Neuron (in vitro differentiated cells): Measurements from ENCODE around the gene FNDC11.

Experiments used
- H2AFZ ChIP-seq: one replicate; pipeline ENCODE4 v1.6.1; 2013; ENCODE audit warnings: low read depth, mild to moderate bottlenecking, inconsistent platforms, low read length, moderate library complexity
- H3K27me3 ChIP-seq: one replicate; pipeline ENCODE4 v1.6.1; 2013; ENCODE audit warnings: low read length; ENCODE audit not compliant: insufficient read depth
- H3K36me3 ChIP-seq: one replicate; pipeline ENCODE4 v1.6.1; 2013; ENCODE audit warnings: low read length; ENCODE audit not compliant: insufficient read depth
- H3K4me1 ChIP-seq: one replicate; pipeline ENCODE4 v1.6.1; 2013; ENCODE audit warnings: low read length; ENCODE audit not compliant: insufficient read depth
- H3K4me3 ChIP-seq: 2 replicates; pipeline ENCODE4 v1.5.1; 2013; ENCODE audit warnings: mild to moderate bottlenecking, low read length, moderate library complexity
- H3K9me3 ChIP-seq: one replicate; pipeline ENCODE4 v1.6.1; 2013; ENCODE audit warnings: low read length

FNDC11 gene

DNA sequence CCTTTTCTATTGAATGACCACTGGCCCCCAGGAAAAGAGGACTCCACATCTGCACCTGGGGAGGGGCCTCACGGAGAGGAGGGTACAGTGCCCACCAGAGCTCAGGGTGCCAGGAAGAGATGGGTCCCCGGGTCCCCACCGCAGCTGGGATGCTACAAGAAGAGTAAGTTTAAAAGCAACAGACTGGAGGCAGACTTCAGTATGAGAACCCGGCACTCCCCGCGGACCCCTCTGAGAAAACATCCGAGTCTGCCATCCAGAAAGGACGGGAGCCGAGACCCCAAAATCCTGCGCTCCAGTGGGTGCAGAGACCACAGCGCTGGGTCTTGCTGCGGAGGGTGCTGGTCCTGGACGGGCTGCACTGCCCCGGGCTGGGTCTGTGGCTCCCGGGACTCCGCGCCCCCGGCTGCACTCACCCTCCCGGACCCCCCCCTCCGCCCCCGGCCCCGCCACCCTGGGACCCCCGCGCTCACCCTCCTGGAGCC is 19.7 kb downstream of the FNDC11 start:
- H3K27me3 ChIP-seq, result no peaks in the 10 kb centered on the region
- H3K36me3 ChIP-seq, result no peaks in the 10 kb centered on the region
- peak overlapping the region; percentile 42 for H2AFZ ChIP-seq
- peaks cover 10% of the 10 kb centered on the region for H3K4me1 ChIP-seq
- peak overlapping the region; percentile 86 for H3K4me3 ChIP-seq
- peaks cover 2% of the 10 kb centered on the region for H3K9me3 ChIP-seq

DNA sequence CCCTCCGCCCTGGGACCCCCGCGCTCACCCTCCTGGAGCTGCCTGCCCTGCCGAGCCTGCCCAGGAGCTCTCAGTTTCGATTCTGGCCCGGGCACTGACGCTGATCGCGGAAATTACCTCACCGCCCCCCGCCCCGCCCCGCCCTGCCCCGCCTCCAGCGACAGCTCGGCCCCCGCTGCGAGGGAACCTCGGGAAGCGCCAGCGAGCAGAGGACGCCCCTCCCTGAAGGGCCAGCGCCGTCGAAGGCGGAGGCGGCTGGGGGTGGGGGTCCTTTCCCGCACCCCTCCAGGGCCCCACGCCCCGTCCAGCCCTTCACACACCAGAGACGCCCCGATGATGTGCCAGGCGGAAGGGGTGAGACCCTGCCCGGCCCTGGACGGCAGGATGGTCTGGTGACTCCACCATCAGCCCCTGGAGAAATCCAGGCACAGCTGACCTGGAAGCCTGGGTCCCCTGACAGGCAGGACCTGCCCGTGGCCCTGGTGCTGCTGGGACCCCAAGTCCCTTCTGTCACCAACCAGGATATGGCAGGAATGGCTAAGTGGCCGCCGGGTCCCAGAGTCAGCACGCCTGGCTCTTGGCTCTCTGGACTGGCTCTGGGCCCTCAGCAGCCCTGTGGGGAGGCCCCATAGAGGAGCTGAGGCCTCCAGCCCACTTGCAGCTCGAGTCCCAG is 20.3 kb downstream of the FNDC11 start, which contains the start of gene HELZ2:
HELZ2 (minus strand) TSS at position 84 of the 673 bp plus-strand sequence. CDS start 1,854 bp downstream, outside the sequence.
- Histone ChIP-seq H3K4me3 (peak within 1 kb of the TSS; percentile 86), H3K36me3 (no peaks in the 10 kb centered on the region), H3K4me1 (peaks cover 10% of the 10 kb centered on the region), H2AFZ (peak within 1 kb of the TSS; percentile 42), H3K9me3 (peaks cover 2% of the 10 kb centered on the region), H3K27me3 (no peaks in the 10 kb centered on the region)

DNA sequence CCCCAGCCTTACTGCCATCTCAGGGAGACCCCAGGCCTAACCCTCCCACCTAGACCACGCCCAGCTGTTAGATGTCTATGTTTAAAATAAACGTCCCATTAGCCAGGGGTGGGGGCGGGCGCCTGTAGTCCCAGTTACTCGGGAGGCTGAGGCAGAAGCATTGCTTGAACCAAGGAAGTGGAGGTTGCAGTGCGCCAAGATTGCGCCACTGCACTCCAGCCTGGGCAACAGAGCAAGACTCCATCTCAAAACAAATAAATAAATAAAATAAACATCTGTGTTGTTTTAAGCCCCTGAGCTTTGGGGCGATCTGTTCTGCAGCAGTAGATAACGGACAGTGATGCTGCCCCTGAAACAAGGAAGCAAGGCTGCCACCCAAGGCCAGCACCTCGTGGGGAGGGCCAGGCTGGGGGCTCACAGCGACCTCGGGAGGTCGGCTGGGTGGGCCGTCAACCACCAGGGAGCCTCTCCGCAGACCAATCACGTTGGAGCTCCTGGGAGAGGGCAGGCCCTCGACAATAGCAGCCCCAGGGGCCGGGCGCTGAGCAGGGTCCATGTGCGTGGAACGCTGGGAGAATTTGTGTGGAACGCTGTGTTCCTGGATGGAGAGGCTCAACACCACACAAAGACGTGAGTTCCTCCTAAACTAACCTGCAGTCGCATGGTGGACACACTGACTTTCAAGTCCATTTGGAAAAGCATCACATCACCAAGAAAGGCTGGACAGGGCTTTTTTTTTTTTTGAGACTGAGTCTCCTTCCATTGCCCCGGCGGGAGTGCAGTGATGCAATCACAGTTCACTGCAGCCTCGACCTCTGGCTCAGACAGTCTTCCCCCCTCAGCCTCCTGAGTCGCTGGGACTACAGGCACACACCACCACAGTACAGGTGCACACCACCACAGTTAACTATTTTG is 21.1 kb downstream of the FNDC11 start:
- Histone ChIP-seq H3K36me3 (no peaks in the 10 kb centered on the region), H2AFZ (no peak overlapping the region), H3K9me3 (peaks cover 2% of the 10 kb centered on the region), H3K27me3 (no peaks in the 10 kb centered on the region), H3K4me1 (peaks cover 10% of the 10 kb centered on the region), H3K4me3 (no peak overlapping the region)

DNA sequence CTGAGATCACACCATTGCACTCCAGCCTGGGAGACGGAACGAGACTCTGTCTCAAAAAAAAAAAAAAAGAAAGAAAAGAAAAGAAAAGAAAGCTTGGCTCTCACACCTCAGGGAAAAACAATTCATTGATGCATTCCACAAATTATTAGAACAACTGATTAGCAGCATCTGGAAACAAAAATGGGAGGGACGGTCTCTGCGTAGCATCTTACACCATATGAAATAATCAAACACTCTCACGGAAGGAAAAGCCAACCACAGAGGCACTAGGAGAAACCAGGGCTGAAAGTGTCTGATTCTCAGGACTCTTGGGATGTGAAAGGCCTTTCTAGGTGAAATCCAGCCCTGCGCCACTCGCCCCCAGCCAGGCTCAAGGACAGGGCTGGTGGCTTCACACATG is 22.4 kb downstream of the FNDC11 start:
- Histone ChIP-seq H3K9me3 (peaks cover 2% of the 10 kb centered on the region), H2AFZ (no peak overlapping the region), H3K4me3 (no peak overlapping the region), H3K36me3 (no peaks in the 10 kb centered on the region), H3K4me1 (peaks cover 10% of the 10 kb centered on the region), H3K27me3 (no peaks in the 10 kb centered on the region)

DNA sequence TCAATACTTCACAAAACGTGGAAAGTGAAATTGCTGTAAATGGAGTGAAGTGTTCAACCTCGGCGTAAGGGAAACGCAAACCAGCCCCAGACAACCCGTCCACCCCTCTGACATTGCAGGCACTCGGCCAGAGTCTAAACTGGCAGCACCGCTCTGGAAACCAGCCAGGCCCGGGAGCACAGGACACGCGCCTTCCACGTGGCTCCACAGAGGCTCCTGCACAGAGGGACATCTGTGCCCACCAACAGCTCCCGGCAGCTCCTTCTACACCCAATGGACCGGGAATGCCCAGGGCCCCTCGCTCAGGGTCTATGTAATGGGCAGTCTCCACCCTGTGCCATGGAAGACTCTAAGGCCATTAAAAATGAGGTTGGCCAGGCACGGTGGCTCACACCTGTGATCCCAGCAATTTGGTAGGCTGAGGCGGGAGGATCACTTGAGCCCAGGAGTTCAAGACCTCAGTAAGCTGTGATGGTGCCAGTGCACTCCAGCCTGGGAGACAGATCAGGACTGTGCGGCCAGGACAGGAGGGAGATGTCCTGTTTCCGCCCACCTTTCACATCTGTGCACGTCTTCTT is 23.4 kb downstream of the FNDC11 start:
- Histone ChIP-seq H2AFZ (no peak overlapping the region), H3K36me3 (no peaks in the 10 kb centered on the region), H3K4me3 (no peak overlapping the region), H3K9me3 (peaks cover 2% of the 10 kb centered on the region), H3K4me1 (peaks cover 10% of the 10 kb centered on the region), H3K27me3 (no peaks in the 10 kb centered on the region)

DNA sequence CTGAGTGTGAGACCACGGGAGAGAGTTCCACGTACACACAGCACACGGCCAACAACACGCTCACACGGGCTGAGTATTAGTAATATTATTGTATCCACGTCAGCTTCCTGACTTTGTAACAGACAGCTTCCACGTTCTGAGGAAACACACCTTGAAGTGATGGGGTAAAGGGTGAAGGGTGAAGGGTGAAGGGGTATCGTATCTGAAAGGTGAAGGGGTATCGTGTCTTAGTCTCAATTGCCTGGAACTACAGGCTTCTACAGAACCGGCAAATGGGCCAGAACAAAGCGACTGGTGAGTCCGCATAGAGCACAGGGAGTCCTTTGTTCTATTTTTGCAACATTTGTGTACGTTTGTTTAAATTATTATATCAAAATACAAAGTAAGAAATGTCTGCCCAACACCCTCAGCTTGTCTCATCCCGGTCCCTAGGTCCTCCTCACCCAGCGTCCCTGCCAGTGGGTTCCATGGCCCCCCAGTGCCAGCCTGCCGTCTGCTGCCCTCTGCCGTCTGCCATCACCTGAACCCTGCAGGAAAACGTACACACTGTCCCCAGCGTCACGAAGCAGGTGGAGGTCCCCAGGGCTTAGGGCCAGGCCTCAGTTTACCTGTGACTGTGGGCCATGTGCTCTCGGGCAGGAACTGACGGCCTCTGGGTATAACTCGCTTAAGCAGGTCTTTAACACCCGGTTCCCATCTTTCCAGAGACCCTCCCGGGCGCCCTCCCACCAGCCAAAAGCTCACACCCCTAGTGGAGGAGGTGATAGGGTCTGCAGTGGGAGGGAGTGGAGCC is 24.5 kb downstream of the FNDC11 start:
- Histone ChIP-seq H2AFZ (no peak overlapping the region), H3K27me3 (no peaks in the 10 kb centered on the region), H3K9me3 (peaks cover 2% of the 10 kb centered on the region), H3K4me1 (peaks cover 7% of the 10 kb centered on the region), H3K36me3 (no peaks in the 10 kb centered on the region), H3K4me3 (no peak overlapping the region)

DNA sequence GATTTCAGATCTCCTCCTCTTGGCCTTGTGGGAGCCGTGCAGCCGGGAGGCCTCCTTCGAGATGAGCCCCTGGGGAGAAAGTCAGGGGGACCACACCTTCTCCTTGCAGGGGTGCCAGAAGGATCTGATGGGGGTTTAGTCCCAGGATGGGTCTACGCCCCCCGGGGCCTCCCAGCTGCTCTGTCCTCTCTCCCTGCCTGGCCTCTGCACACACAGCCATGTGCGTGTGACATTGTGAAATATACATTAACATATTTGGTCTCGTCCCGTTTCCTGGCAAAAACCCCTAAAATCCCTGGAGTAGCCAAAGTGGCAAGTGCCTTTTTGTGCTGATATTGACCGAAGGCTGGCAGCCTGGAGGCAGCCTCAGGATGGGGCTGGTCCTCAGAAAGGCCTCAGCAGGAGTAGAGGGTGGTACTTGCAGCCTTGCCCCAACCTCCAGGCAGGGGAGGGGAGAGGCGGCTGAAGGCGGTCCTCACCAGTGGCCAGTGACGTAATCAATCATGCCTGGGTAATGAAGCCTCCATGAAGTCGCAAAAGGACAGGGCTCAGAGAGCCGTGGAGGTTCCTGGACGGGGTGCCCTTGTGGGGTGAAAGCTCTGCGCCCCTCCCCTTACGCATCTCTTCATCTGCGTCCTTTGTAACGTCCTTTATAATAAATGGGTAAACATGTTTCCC is 25.2 kb downstream of the FNDC11 start:
- peaks cover 2% of the 10 kb centered on the region for H3K9me3 ChIP-seq
- no peaks in the 10 kb centered on the region for H3K27me3 ChIP-seq
- H2AFZ ChIP-seq, result no peak overlapping the region
- no peaks in the 10 kb centered on the region for H3K36me3 ChIP-seq
- H3K4me3 ChIP-seq, result no peak overlapping the region
- peaks cover 4% of the 10 kb centered on the region for H3K4me1 ChIP-seq

DNA sequence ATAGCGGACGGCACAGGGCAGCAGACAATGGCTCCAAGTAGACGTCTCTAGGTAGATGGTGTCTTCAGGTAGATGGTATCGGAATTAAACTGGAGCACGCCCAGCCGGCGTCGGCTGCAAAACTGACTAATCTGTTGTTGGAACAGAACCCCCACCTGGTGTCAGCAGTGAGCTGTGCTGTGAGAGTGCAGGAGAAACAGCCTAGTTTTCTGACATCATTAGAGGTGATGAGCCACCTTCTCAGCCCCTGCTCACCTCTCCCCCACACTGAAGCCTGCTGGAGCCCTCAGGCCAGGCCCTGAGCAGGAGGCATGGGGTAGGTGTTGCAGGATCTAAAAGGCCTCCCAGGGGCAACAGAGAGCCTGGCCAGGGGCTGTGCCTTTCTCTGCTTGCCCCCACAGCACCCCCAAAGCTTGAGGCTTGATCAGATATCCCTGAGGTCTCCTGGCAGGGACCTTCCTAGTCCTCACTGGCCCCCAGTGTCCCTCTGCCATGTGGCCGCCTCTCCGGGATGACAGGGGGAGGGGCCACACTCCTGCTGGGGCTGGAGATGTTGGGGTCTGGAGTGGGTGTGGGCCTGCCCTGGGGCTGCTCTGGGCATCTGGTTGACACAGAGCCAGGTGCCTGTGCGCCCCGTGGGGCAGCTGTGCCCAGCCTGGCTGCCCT is 27.0 kb downstream of the FNDC11 start:
- Histone ChIP-seq H2AFZ (no peak overlapping the region), H3K4me1 (no peaks in the 10 kb centered on the region), H3K4me3 (no peak overlapping the region), H3K36me3 (no peaks in the 10 kb centered on the region), H3K9me3 (peaks cover 2% of the 10 kb centered on the region), H3K27me3 (no peaks in the 10 kb centered on the region)

DNA sequence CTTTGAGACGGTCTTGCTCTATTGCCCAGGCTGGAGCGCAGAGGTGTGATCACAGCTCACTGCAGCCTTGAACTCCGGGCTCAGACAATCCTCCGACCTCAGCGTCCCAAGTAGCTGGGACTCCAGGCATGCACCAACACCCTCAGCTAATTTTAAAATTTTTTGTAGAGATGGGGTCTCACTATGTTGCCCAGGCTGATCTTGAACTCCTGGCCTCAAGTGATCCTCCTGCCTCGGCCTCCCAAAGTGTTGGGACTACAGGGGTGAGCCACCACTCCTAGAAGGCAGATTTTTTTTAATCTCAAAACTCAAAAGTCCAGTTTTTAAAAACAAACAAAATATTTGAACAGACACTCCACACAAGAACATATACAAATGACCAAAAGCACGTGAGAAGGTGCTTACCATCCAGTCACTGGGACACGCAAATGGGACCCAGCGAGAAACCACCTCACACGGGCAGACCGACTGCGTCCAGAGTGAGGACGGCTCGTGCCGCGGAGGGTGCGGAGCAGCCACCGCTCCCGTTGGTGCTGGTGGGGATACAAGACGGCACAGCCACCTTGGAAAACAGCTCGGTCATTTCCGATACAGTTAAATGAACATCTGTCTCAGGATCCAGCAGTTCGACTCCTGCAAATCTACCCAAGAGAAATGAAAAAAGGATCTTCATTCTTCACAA is 28.6 kb downstream of the FNDC11 start:
- Histone ChIP-seq H3K27me3 (no peaks in the 10 kb centered on the region), H2AFZ (no peak overlapping the region), H3K4me3 (no peak overlapping the region), H3K9me3 (peaks cover 2% of the 10 kb centered on the region), H3K36me3 (no peaks in the 10 kb centered on the region), H3K4me1 (no peaks in the 10 kb centered on the region)

DNA sequence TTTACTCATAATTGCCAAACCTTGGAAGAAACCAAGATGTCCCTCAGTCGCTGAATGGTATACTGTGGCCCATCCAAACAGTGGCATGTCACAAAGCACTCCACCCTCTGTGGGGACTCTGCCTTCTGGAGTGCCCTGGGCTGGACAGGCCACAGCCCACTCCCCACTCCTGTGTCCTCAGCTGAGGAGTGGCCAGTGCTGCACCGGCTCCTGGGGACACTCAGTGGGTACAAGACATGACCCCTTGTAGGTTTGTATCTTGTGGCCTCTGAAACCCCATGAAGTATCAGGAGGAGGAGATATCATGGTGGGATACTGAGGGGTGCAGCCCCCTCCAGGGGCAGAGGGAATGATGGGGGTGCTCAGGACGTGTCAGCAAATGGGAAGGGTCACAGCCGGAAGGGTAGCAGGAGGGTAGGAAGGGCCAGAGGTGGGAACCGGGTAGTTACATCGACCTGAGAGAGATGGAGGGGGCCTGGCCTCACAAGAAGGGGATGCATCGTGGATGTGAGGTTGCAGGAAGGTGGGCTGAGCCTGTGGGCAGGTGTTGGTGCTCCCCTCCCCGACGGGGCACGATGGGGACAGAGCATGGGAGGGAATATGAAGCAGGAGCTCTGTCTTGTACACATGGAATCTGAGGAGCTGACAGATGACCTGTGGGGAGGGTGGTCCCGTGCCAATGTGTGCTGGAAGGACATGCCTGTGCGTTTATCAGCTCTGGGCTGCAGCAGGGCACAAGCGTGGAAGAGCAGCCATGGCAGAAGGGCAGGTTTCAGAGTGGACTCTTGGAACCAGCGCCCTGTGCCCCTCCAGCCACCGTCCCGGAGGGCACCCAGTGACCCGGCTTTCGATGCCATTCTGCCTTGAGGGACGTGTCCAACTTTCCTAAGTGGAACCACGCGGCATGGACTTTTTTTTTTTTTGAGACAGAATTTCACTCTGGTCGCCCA is 31.9 kb downstream of the FNDC11 start:
- no peaks in the 10 kb centered on the region for H3K27me3 ChIP-seq
- H2AFZ ChIP-seq, result no peak overlapping the region
- peaks cover 4% of the 10 kb centered on the region for H3K4me1 ChIP-seq
- no peak overlapping the region for H3K4me3 ChIP-seq
- peaks cover 15% of the 10 kb centered on the region for H3K36me3 ChIP-seq
- H3K9me3 ChIP-seq, result no peaks in the 10 kb centered on the region

DNA sequence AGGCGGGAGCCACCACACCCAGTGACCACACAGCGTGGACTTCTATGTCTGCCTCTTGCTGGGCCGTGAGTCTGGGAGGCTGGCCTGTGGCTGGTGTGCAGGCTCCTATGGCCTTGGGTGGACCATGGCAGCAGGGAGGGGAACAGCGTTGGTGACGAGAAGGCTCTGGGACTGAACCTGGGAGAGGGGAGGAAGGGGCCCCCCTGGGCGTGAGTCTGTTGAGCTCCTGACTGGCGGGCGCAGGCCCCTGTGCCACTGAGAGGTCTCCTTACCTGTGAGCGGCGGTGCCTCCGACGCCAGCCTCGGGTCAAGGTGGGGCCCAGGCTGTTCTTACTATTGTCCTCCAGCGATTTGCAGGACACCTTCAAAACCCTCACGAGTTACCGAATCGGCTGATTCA is 32.8 kb downstream of the FNDC11 start:
- Histone ChIP-seq H3K4me1 (peaks cover 4% of the 10 kb centered on the region), H3K4me3 (no peak overlapping the region), H3K36me3 (peaks cover 17% of the 10 kb centered on the region), H3K27me3 (no peaks in the 10 kb centered on the region), H2AFZ (no peak overlapping the region), H3K9me3 (no peaks in the 10 kb centered on the region)
